IMR-90 (cell line): ENCODE measurements around the gene PANK4. TPM values are rescaled to one million over a fixed set of nuclear protein-coding genes. Genes with fewer than 3 reads are reported as not detected.
"Not testable (repeated sequence)": the region's sequence is repeated elsewhere in the genome, so short reads cannot be mapped to it uniquely, and the experiment has no call there.

Source experiments
- ATAC-seq: fragments of 200-7000 bp; cut with Tn5 transposase; 2 replicates; pipeline ENCODE4 v1.9.1; 2020; ENCODE audit warnings: low read depth, mild to moderate bottlenecking, moderate library complexity
- BruUV-seq: library from RNA; stranded (reverse); fragments of 400-500 nt; replicated peaks from 2 replicates; lab custom pipeline; 2021; lab: Mats Ljungman, UMichigan
- CTCF ChIA-PET: fragments of 300-600 bp; formaldehyde crosslinking; extraction: SDS; loops from one replicate; lab custom pipeline; 2021; ENCODE audit warnings: antibody characterized with exemption; lab: Yijun Ruan, JAX
- POLR2A ChIA-PET: fragments of 300-600 bp; sonication (Branson Sonifier 250); formaldehyde crosslinking; loops from one replicate; lab custom pipeline; 2022; ENCODE audit warnings: antibody characterized with exemption; ENCODE audit not compliant: unreplicated experiment; lab: Charles Lee
- DNase-seq: peaks from one replicate; pipeline ENCODE4 v3.0.0; 2013
- H2AFZ ChIP-seq: replicated peaks from 2 replicates; pipeline ENCODE3; 2013; ENCODE audit warnings: low read length, mild to moderate bottlenecking; ENCODE audit not compliant: poor library complexity
- H2AK5ac ChIP-seq: 2 replicates; pipeline ENCODE4 v1.6.1; 2013; ENCODE audit warnings: low read depth, low read length, inconsistent platforms
- H2AK9ac ChIP-seq: replicated peaks from 2 replicates; pipeline ENCODE3; 2013; ENCODE audit warnings: mild to moderate bottlenecking, low read depth, low read length, moderate library complexity; ENCODE audit not compliant: poor library complexity
- H2BK120ac ChIP-seq: 2 replicates; pipeline ENCODE4 v1.6.1; 2013; ENCODE audit warnings: low read depth, low read length, inconsistent platforms
- H2BK15ac ChIP-seq: 3 replicates; pipeline ENCODE4 v1.6.1; 2013; ENCODE audit warnings: low read depth, low read length, inconsistent platforms
- H2BK20ac ChIP-seq: 2 replicates; pipeline ENCODE4 v1.6.1; 2013; ENCODE audit warnings: low read depth, mild to moderate bottlenecking, inconsistent platforms, low read length, moderate library complexity
- H2BK5ac ChIP-seq: 2 replicates; pipeline ENCODE4 v1.6.1; 2013; ENCODE audit warnings: mild to moderate bottlenecking, low read depth, low read length, inconsistent platforms; ENCODE audit not compliant: poor library complexity, severe bottlenecking
- H3K14ac ChIP-seq: replicated peaks from 2 replicates; pipeline ENCODE4 v1.6.1; 2013; ENCODE audit warnings: low read depth, low read length, inconsistent platforms
- H3K18ac ChIP-seq: 2 replicates; pipeline ENCODE4 v1.6.1; 2013; ENCODE audit warnings: low read depth, low read length, control low read depth
- H3K23ac ChIP-seq: 2 replicates; pipeline ENCODE4 v1.6.1; 2013; ENCODE audit warnings: low read depth, low read length, inconsistent platforms
- H3K27ac ChIP-seq: 2 replicates; pipeline ENCODE4 v1.5.1; 2013; ENCODE audit warnings: mild to moderate bottlenecking, control low read depth, low read length; ENCODE audit not compliant: insufficient read depth
- H3K27me3 ChIP-seq: 2 replicates; pipeline ENCODE4 v1.6.1; 2013; ENCODE audit warnings: low read length; ENCODE audit not compliant: control insufficient read depth, insufficient read depth
- H3K36me3 ChIP-seq: 2 replicates; pipeline ENCODE4 v1.6.1; 2013; ENCODE audit warnings: low read length, mixed read lengths; ENCODE audit not compliant: control insufficient read depth, insufficient read depth
- H3K4ac ChIP-seq: 2 replicates; pipeline ENCODE4 v1.6.1; 2013; ENCODE audit warnings: low read depth, low read length, inconsistent platforms
- H3K4me1 ChIP-seq: 2 replicates; pipeline ENCODE4 v1.6.1; 2013; ENCODE audit warnings: low read length, mixed read lengths; ENCODE audit not compliant: control insufficient read depth, insufficient read depth
- H3K4me2 ChIP-seq: 2 replicates; pipeline ENCODE4 v1.6.1; 2013; ENCODE audit warnings: low read depth, mild to moderate bottlenecking, control low read depth, low read length, moderate library complexity
- H3K4me3 ChIP-seq: 2 replicates; pipeline ENCODE4 v1.5.1; 2013; ENCODE audit warnings: low read depth, mild to moderate bottlenecking, control low read depth, low read length, moderate library complexity; ENCODE audit not compliant: insufficient read depth
- H3K56ac ChIP-seq: 2 replicates; pipeline ENCODE4 v1.6.1; 2013; ENCODE audit warnings: low read length, inconsistent platforms; ENCODE audit not compliant: insufficient read depth; ENCODE audit errors: extremely low read depth
- H3K79me1 ChIP-seq, 2 experiments: 2 replicates each; pipeline ENCODE4 v1.6.1; 2013; ENCODE audit warnings: low read length in 2 of 2, inconsistent platforms in 1 of 2, low read depth in 1 of 2
- H3K9ac ChIP-seq: 2 replicates; pipeline ENCODE4 v1.6.1; 2013; ENCODE audit warnings: low read depth, low read length, control low read depth
- H3K9me1 ChIP-seq: 2 replicates; pipeline ENCODE4 v1.6.1; 2013; ENCODE audit warnings: low read length, inconsistent platforms; ENCODE audit not compliant: insufficient read depth
- H3K9me3 ChIP-seq: 2 replicates; pipeline ENCODE4 v1.6.1; 2013; ENCODE audit warnings: low read length; ENCODE audit not compliant: control insufficient read depth, insufficient read depth
- H4K20me1 ChIP-seq: 2 replicates; pipeline ENCODE4 v1.6.1; 2013; ENCODE audit warnings: low read length, inconsistent platforms; ENCODE audit not compliant: insufficient read depth
- H4K5ac ChIP-seq: 2 replicates; pipeline ENCODE4 v1.6.1; 2013; ENCODE audit warnings: mild to moderate bottlenecking, low read depth, low read length, control low read depth
- H4K8ac ChIP-seq, 2 experiments: 2 replicates each; pipeline ENCODE4 v1.6.1; 2013; ENCODE audit warnings: low read depth in 2 of 2, low read length in 2 of 2, control low read depth in 1 of 2, inconsistent platforms in 1 of 2
- H4K91ac ChIP-seq: 2 replicates; pipeline ENCODE4 v1.6.1; 2013; ENCODE audit warnings: low read depth, low read length, inconsistent platforms; ENCODE audit not compliant: insufficient read depth
- WGBS, 2 experiments: methylation state at CpG; one replicate each; pipeline versions ENCODE4 v1.1.5 to v1.1.7; 2013; ENCODE audit warnings: missing lambda C conversion rate in 2 of 2; ENCODE audit not compliant: insufficient read length in 1 of 2; ENCODE audit errors: extremely low coverage in 2 of 2; 5-methylcytosine and 5-hydroxymethylcytosine counted together
- dilution Hi-C: fragments of 300-500 bp; cut with HindIII; formaldehyde crosslinking; loops from one replicate; pipeline ENCODE4 v1.14.3; 2018; ENCODE audit warnings: low sequenced_read_pairs; ENCODE audit not compliant: unreplicated experiment
- in situ Hi-C: fragments of 300-500 bp; cut with MboI; formaldehyde crosslinking; loops from 3 replicates; pipeline ENCODE4 v1.14.3; 2019; ENCODE audit warnings: low sequenced_read_pairs, inconsistent platforms, mixed read lengths
- intact Hi-C: fragments of 100-400 bp; cut with micrococcal nuclease; formaldehyde crosslinking; loops from 2 replicates; pipeline ENCODE4 v1.10.0; 2022
- polyA plus RNA-seq, 3 experiments: library from polyadenylated mRNA; depleted of rRNA; stranded (reverse); fragments of >200 nt; gene quantifications; 2 replicates each; pipeline ENCODE4 v1.2.3, GENCODE V29; 2012; ENCODE audit warnings: low replicate concordance in 1 of 3
- total RNA-seq: library from RNA; depleted of rRNA; stranded (reverse); fragments of >200 nt; gene quantifications from 2 replicates; pipeline ENCODE4 v1.2.3, GENCODE V29; 2012

PANK4 gene
- total and polyA plus RNA-seq, 2 of the 4 experiments (the other 2 are of a cell fraction), result 14.0 to 18.5 TPM

DNA sequence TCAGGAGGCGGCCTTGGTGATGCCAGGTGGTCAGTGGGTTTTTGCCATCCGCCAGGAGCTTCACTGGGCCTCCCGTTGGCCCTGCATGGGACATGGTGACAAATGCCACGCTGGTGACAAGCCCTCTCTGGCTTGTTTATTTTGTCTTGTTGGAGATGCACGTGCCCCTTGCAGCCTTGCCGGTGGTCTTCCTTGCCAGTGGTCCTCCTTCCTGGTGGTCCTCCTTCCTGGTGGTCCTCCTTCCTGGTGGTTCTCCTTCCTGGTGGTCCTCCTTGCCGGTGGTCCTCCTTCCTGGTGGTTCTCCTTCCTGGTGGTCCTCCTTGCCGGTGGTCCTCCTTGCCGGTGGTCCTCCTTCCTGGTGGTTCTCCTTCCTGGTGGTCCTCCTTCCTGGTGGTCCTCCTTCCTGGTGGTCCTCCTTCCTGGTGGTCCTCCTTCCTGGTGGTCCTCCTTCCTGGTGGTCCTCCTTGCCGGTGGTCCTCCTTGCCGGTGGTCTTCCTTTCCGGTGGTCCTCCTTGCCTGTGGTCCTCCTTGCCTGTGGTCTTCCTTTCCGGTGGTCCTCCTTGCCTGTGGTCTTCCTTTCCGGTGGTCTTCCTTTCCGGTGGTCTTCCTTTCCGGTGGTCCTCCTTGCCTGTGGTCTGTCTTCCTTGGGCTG lies 67.2 kb downstream of the PANK4 start:
- H4K5ac ChIP-seq, in situ Hi-C loops, H4K8ac ChIP-seq, H3K9me1 ChIP-seq, H3K56ac ChIP-seq, H2BK15ac ChIP-seq, H3K4ac ChIP-seq, H3K18ac ChIP-seq, H2BK120ac ChIP-seq, ATAC-seq, H3K23ac ChIP-seq, H2BK5ac ChIP-seq, H3K4me1 ChIP-seq, H3K9me3 ChIP-seq, H3K4me2 ChIP-seq, H3K27ac ChIP-seq, H3K79me1 ChIP-seq, H2BK20ac ChIP-seq, DNase-seq, H2AK9ac ChIP-seq, H3K14ac ChIP-seq, H4K20me1 ChIP-seq, H4K91ac ChIP-seq, H3K4me3 ChIP-seq, H2AK5ac ChIP-seq, BruUV-seq, H3K36me3 ChIP-seq, H3K9ac ChIP-seq, H2AFZ ChIP-seq, dilution Hi-C loops, POLR2A ChIA-PET: not testable (repeated sequence)
- H3K27me3 ChIP-seq, result peaks cover 20% of the 10 kb centered on the region
- intact Hi-C loops, result loop anchor here (1.0 kb wide), 1 partner anchor 87 kb away; no protein-coding TSS in a partner anchor
- CTCF ChIA-PET, result interaction anchor here (0.7 kb wide), 1 partner anchor 843 kb away, joined by 3 read pairs; no protein-coding TSS in a partner anchor
- WGBS, 2 experiments, result 43% methylated on average over 4 of the region's 16 CpGs; no CpG with 5 or more reads in 1 of the 2 experiments
